ENCODE measurements around the gene CCL15.

Gene CCL15

GRCh38 chr17:35981246-35981645 lies 20.1 kb downstream of the CCL15 start, which contains the start of gene CCL16:
Gene CCL16 (minus strand): TSS chr17:35981497. CDS start chr17:35981420, 77 bp downstream.
- peaks cover 0 to 14% of the 10 kb centered on the region in 2 donors for H3K27me3 ChIP-seq
- H3K36me3 ChIP-seq = no peaks in the 10 kb centered on the region
- intact Hi-C loops (cut with DNase I; ENCODE audit: low total_unique reads) = no loop called here
- H3K4me3 ChIP-seq = no peak within 1 kb of the TSS
- no peak within 1 kb of the TSS for H3K27ac ChIP-seq
- no peak for DNase-seq
- no peaks in the 10 kb centered on the region for H3K4me1 ChIP-seq
- TF ChIP-seq CTCF (IDR thresholded peaks at IDR 0.05) = no peak
- H3K9me3 ChIP-seq = no peaks in the 10 kb centered on the region

GRCh38 chr17:35978346-35978745 lies 23.0 kb downstream of the CCL15 start:
- intact Hi-C loops (cut with DNase I; ENCODE audit: low total_unique reads) = loop anchor here (10.0 kb wide), 1 partner anchor 496 kb away; no protein-coding TSS in a partner anchor
- Histone ChIP-seq H3K36me3 (no peaks in the 10 kb centered on the region), H3K27me3 (peaks cover 0 to 14% of the 10 kb centered on the region in 2 donors), H3K9me3 (no peaks in the 10 kb centered on the region), H3K4me1 (no peaks in the 10 kb centered on the region), H3K4me3 (no peak overlapping the region), H3K27ac (no peak overlapping the region)
- no peak for DNase-seq
- TF ChIP-seq CTCF (IDR thresholded peaks at IDR 0.05) = no peak

GRCh38 chr17:35977509-35977908 lies 23.8 kb downstream of the CCL15 start:
- DNase-seq = no peak
- Histone ChIP-seq H3K27ac (no peak overlapping the region), H3K27me3 (peaks cover 0 to 14% of the 10 kb centered on the region in 2 donors), H3K4me1 (no peaks in the 10 kb centered on the region), H3K4me3 (no peak overlapping the region), H3K9me3 (no peaks in the 10 kb centered on the region), H3K36me3 (no peaks in the 10 kb centered on the region)
- intact Hi-C loops (cut with DNase I; ENCODE audit: low total_unique reads) = loop anchor here (10.0 kb wide), 1 partner anchor 497 kb away; no protein-coding TSS in a partner anchor
- no peak for TF ChIP-seq CTCF (IDR thresholded peaks at IDR 0.05)

GRCh38 chr17:35973333-35974260 lies 27.8 kb downstream of the CCL15 start:
- Histone ChIP-seq H3K36me3 (no peaks in the 10 kb centered on the region), H3K9me3 (no peaks in the 10 kb centered on the region), H3K4me1 (no peaks in the 10 kb centered on the region), H3K27me3 (peaks cover 0 to 7% of the 10 kb centered on the region in 2 donors), H3K27ac (no peak overlapping the region), H3K4me3 (no peak overlapping the region)
- intact Hi-C loops (cut with DNase I; ENCODE audit: low total_unique reads) = loop anchor here (10.0 kb wide), 1 partner anchor 501 kb away; no protein-coding TSS in a partner anchor
- peak in 1 of 2 donors; percentile 25 for DNase-seq
- no peak for TF ChIP-seq CTCF (IDR thresholded peaks at IDR 0.05)

- no peak for TF ChIP-seq CTCF (IDR thresholded peaks at IDR 0.05)
- no peak for DNase-seq
- Histone ChIP-seq H3K27ac (no peak overlapping the region), H3K4me1 (no peaks in the 10 kb centered on the region), H3K4me3 (no peak overlapping the region), H3K27me3 (peaks cover 0 to 4% of the 10 kb centered on the region in 2 donors), H3K9me3 (no peaks in the 10 kb centered on the region), H3K36me3 (no peaks in the 10 kb centered on the region)
- intact Hi-C loops (cut with DNase I; ENCODE audit: low total_unique reads) = loop anchor here (10.0 kb wide), 1 partner anchor 502 kb away; no protein-coding TSS in a partner anchor
Observed at GRCh38 chr17:35972945-35973332, 28.4 kb downstream of the CCL15 start.
